H1 (cell line): ENCODE measurements around the gene RNF5. TPM values are rescaled to one million over a fixed set of nuclear protein-coding genes. Genes with fewer than 3 reads are reported as not detected.

Experiments
- ASH2L ChIP-seq: fragments of 200-600, 300-600 bp; sonication (generic); IDR thresholded peaks from one replicate; pipeline ENCODE4 v1.7.1; 2017; ENCODE audit warnings: low read length
- BACH1 ChIP-seq: IDR thresholded peaks from 2 replicates; pipeline ENCODE4 v1.6.1; 2012; ENCODE audit warnings: low read length, improper control_type of control experiment
- CBX5 ChIP-seq: fragments of 300-800, 300-1000 bp; sonication (generic); IDR thresholded peaks from 2 replicates; pipeline ENCODE4 v1.7.1; 2016; ENCODE audit warnings: antibody characterized with exemption, low read length, low read depth
- CBX8 ChIP-seq: fragments of 300-800, 300-1000 bp; sonication (generic); IDR thresholded peaks from 2 replicates; pipeline ENCODE4 v1.7.1; 2016; ENCODE audit warnings: low read depth, low read length, borderline replicate concordance
- CEBPB ChIP-seq: IDR thresholded peaks from 2 replicates; pipeline ENCODE4 v1.6.1; 2012; ENCODE audit warnings: low read depth, low read length
- CHD1 ChIP-seq: IDR thresholded peaks from 2 replicates; pipeline ENCODE4 v1.6.1; 2012; ENCODE audit warnings: low read depth, low read length, improper control_type of control experiment
- FOSL1 ChIP-seq: IDR thresholded peaks from 2 replicates; pipeline ENCODE4 v1.6.1; 2011; ENCODE audit warnings: mild to moderate bottlenecking, low read depth, low read length, moderate library complexity; ENCODE audit not compliant: insufficient read depth
- GTF2F1 ChIP-seq: IDR thresholded peaks from 2 replicates; pipeline ENCODE4 v1.6.1; 2012; ENCODE audit warnings: low read depth, low read length, improper control_type of control experiment, borderline replicate concordance
- KDM4A ChIP-seq: IDR thresholded peaks from one replicate; pipeline ENCODE4 v1.7.1; 2012; ENCODE audit warnings: low read depth, mild to moderate bottlenecking, moderate library complexity, low read length, inconsistent platforms; ENCODE audit not compliant: severe bottlenecking
- KDM5A ChIP-seq: fragments of 200-600 bp; IDR thresholded peaks from 2 replicates; pipeline ENCODE4 v1.7.1; 2012; ENCODE audit warnings: mild to moderate bottlenecking, low read length, inconsistent platforms, mixed read lengths
- PHF8 ChIP-seq: fragments of 200-600 bp; sonication (generic); conservative IDR thresholded peaks from 2 replicates; pipeline ENCODE4 v1.7.1; 2012; ENCODE audit warnings: low read depth, mild to moderate bottlenecking, inconsistent platforms, low read length, moderate library complexity
- RAD21 ChIP-seq, 2 experiments: IDR thresholded peaks in 1 of 2; conservative IDR thresholded peaks in 1 of 2; 2 replicates each; pipeline ENCODE4 v1.6.1; 2011; ENCODE audit warnings: low read depth in 2 of 2, low read length in 2 of 2, improper control_type of control experiment in 1 of 2, inconsistent platforms in 1 of 2, mild to moderate bottlenecking in 1 of 2, moderate library complexity in 1 of 2
- RFX5 ChIP-seq: IDR thresholded peaks from 2 replicates; pipeline ENCODE4 v1.6.1; 2011; ENCODE audit warnings: low read depth, low read length, improper control_type of control experiment, borderline replicate concordance
- SAP30 ChIP-seq: fragments of 300-600 bp; sonication (generic); IDR thresholded peaks from 2 replicates; pipeline ENCODE4 v1.7.1; 2012; ENCODE audit warnings: low read length, moderate library complexity, mild to moderate bottlenecking, inconsistent platforms; ENCODE audit not compliant: insufficient read depth, insufficient replicate concordance
- SIX5 ChIP-seq: IDR thresholded peaks from 2 replicates; pipeline ENCODE4 v1.6.1; 2011; ENCODE audit warnings: mild to moderate bottlenecking, low read depth, low read length
- SUZ12 ChIP-seq: fragments of 200-600 bp; sonication (generic); IDR thresholded peaks from 2 replicates; pipeline ENCODE4 v1.6.1; 2012; ENCODE audit warnings: mild to moderate bottlenecking, inconsistent platforms, low read length, moderate library complexity, mixed read lengths
- TAF1 ChIP-seq: IDR thresholded peaks from 2 replicates; pipeline ENCODE4 v1.6.1; 2011; ENCODE audit warnings: mild to moderate bottlenecking, low read depth, low read length
- TBP ChIP-seq: IDR thresholded peaks from 2 replicates; pipeline ENCODE4 v1.6.1; 2011; ENCODE audit warnings: low read depth, low read length, improper control_type of control experiment
- TCF12 ChIP-seq: IDR thresholded peaks from 2 replicates; pipeline ENCODE4 v1.6.1; 2011; ENCODE audit warnings: low read depth, mild to moderate bottlenecking, low read length
- ZNF274 ChIP-seq: IDR thresholded peaks from 2 replicates; pipeline ENCODE4 v1.7.0; 2012; ENCODE audit warnings: low read length, borderline replicate concordance; ENCODE audit errors: extremely low read depth
- polyA plus RNA-seq, 7 experiments: library from polyadenylated mRNA; depleted of rRNA in 3 of 7; stranded (reverse) in 5 of 7; unstranded in 2 of 7; fragments of >200 nt in 5 of 7; fragments of 200-250 nt in 2 of 7; gene quantifications; 1 replicate in 5 of 7; 2 replicates in 1 of 7; 4 replicates in 1 of 7; pipeline versions ENCODE4 v1.2.1 to v1.2.3, GENCODE V29; 2011 to 2013; ENCODE audit warnings: missing spikeins in 2 of 7, mixed read lengths in 2 of 7
- total RNA-seq: library from RNA; stranded (reverse); fragmentation: NEBNext Ultra II Directional; extraction: Animal tissue kit (Norgen Biotek cat#: 25700); gene quantifications from 2 replicates; pipeline ENCODE4 v1.2.1, GENCODE V29; 2021
- TF ChIP-seq, protein P1 (sequence below): IDR thresholded peaks from 2 replicates; pipeline ENCODE4 v1.6.1; 2012; ENCODE audit warnings: inconsistent platforms

Gene RNF5
- total and polyA plus RNA-seq, 2 of the 8 experiments (the other 6 are each of a cell fraction or from before 2014, with no cell fraction given), result 90.0 to 158 TPM

DNA sequence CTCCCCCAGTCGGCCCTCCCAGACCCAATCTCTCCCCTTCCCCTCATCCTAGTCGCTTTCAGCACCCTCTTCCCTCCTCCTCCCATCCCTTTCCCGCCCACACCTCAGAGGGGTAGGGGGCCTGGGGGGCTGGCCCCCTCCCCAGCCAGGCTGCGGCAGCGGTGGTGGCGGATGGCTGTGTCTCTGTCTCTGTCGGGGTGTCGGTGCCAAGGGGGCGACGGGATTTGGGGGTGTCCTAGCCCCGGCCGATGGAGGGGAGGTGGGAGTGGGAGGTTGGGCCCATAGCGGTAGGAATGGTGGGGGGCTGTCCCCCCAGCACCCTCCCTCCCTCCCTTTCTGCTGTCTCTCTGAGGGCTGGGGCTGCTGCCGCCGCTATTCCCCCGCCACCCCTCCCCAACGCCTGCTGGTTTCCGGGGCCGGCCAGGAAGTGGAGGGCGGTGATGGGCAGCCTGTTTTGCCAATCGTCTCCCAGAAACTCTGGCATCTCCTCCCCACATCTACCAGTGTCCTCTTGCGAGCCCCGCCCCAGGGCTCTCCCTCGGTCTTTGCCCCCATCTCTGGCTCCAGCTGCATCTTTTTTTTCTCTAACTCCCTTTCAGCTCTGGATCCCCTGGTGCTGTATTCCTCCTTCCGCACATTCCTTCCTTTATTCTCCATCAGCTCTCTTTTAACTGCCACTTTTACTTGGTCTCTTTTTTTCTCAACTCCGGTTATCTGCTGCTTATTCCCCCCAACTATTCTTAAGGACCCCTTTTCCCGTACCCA is 2.3 kb upstream of the RNF5 start, which contains the start of gene AGPAT1 (continued):
- TF ChIP-seq RAD21 (IDR thresholded peaks at IDR 0.05 in 1 of 2, conservative IDR thresholded peaks at IDR 0.05 in 1 of 2; ENCODE audit: low read depth in 2 of 2, low read length in 2 of 2), result no peak
- no peak for TF ChIP-seq RFX5
- TF ChIP-seq CBX8, result no peak
- TF ChIP-seq SIX5, result no peak
- no peak for TF ChIP-seq CHD1
- TF ChIP-seq TBP, result peak; percentile 65; the same call in 1 of the 2 replicates
- no peak for TF ChIP-seq CBX5
- TF ChIP-seq TCF12, result 0 out of 2 replicates have a peak, but pooled peaks have one; percentile 43
- no peak for TF ChIP-seq CEBPB
- TF ChIP-seq FOSL1, result no peak
- no peak for TF ChIP-seq KDM4A
- no peak for TF ChIP-seq BACH1
- no peak for TF ChIP-seq SAP30
- peak; percentile 66 for TF ChIP-seq TAF1
- no peak for TF ChIP-seq GTF2F1
- TF ChIP-seq PHF8, result peak; percentile 42; the same call in 1 of the 2 replicates
- TF ChIP-seq, protein P1, sequence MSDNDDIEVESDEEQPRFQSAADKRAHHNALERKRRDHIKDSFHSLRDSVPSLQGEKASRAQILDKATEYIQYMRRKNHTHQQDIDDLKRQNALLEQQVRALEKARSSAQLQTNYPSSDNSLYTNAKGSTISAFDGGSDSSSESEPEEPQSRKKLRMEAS, result no peak
- no peak for TF ChIP-seq SUZ12
- no peak for TF ChIP-seq KDM5A
- no peak for TF ChIP-seq ASH2L
- TF ChIP-seq ZNF274, result no peak
- TF ChIP-seq, all 59 proteins: peak for 15
